Head of caudate nucleus (tissue), 42 donors: ENCODE results near the gene NR2F6.
A peak's percentile ranks its signal among the peaks of the same experiment; 100 is the strongest.

Experiments used
- DNase-seq, 42 donors: peaks; one replicate each; pipeline versions ENCODE4 v3.0.0 to v3.0.0-alpha.2; 2020 to 2021; ENCODE audit warnings: mixed read lengths in 7 of 42
- intact Hi-C: fragments of 100-400 bp; cut with DNase I; formaldehyde crosslinking; loops from one replicate; pipeline ENCODE4 v1.15.0; 2022

Gene NR2F6

DNA sequence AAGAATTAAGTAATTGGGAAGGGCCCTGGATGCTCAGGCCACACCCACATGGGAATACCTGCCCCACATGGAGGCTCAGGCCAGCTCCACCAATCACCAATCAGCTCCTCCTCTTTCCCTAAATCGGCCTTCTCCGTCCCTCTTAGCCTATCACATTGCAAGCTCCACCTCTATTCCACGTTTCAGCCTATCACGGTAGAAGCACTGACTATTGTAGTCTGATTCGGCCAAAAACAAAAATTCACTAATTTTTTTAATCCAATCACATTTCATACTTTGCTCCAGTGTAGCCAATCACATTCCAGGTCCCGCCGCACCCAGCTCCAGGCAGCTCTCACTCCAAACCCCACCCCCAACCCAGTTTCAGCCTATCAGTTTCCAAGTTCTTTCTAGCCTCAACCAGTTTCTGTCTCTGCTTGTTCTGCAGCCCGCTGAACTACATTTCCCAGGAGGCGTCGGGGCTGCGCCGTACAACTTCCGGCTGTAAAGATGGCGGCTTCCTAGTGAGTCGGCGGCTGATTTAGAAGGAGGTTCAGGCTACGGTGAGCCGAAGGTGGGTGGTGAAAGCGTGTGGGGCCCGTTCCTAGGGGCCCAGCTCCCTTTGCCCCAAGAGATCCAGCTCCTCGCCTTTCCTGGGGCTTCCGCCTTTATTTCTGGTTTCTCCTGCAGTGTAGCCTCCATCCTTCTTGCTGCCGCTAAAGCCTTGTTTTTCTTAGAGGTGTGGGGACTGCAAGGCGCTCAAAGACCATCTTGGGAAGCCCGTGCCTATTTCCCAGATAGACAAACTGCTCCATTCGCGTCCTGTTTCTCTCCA, 21.5 kb upstream of the NR2F6 start, which contains the start of gene BABAM1:
TSS of gene BABAM1 (plus strand) at position 469 of the 814 bp plus-strand sequence. CDS start 1,364 bp downstream, outside the sequence.
- intact Hi-C loops = loop anchor here (5.0 kb wide), 2 partner anchors 40 kb away; partner anchors contain the start of genes DDA1, MRPL34 and OCEL1

DNA sequence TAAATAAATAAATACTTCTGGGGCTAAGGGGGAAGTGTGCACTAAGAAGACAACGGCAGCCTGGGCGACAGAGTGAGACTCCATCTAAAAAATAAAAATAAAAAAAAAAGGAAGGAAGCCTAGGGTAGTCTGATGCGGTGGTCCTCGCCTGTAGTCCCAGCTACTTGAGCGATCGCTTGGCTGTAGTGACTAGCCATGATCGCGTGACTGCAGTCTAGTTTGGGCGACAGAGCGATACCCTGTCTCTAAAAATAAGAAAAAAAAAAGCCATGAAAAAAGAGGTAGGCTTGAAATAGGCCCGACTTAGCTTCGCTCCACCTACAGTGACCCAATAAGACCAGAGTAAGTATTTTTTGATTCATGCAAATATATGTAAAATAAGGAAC, 20.9 kb upstream of the NR2F6 start:
- intact Hi-C loops = loop anchor here (5.0 kb wide), 2 partner anchors 39 to 41 kb away; partner anchors contain the start of genes DDA1, MRPL34 and OCEL1
- DNase-seq = peak in 5 of 42 donors; percentile 11 to 32 (median 20)

More for the DNA sequence above, 21.5 kb upstream of the NR2F6 start, which contains the start of gene BABAM1:
- peak; percentile 92 to 100 (median 98) for DNase-seq

DNA sequence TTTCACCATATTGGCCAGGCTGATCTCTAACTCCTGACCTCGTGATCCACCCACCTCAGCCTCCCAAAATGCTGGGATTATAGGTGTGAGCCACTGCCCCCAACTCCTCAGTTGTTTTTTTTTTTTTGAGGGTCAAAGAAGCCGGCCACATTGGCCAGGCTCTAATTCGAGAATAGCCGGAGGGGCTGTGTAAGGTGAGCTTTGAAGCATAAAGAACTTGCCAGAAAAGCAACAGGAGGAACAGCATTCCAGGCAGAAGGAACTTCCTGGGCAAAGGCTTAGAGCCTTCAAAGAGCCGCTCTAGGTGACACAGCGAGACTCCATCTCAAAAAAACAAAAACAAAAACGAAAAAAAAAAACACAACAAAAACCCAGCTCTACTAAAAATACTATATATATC, 20.3 kb upstream of the NR2F6 start:
- DNase-seq = no peak
- intact Hi-C loops = loop anchor here (5.0 kb wide), 2 partner anchors 39 to 41 kb away; partner anchors contain the start of genes DDA1, MRPL34 and OCEL1

DNA sequence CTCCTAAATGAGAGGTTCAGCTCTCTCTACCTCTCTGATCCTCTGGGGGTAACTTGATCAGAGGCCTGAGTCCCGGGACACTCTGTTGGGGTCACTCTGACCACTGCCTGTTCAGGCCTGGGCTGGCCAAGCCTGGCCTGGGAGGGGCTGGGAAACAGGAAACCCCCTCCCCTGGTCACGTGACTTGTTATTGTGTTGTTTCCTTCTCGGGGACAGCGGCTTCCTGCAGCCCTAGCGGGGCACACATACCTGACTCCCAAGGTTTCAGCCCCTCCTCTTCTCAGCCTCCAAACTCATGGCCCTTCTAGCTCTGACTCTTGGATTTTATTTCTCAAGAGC, 18.9 kb upstream of the NR2F6 start, which contains the start of gene USHBP1:
TSS of gene USHBP1 (minus strand) at position 105 of the 339 bp plus-strand sequence. CDS start 446 bp downstream, outside the sequence.
- intact Hi-C loops = no loop called here
- no peak for DNase-seq

DNA sequence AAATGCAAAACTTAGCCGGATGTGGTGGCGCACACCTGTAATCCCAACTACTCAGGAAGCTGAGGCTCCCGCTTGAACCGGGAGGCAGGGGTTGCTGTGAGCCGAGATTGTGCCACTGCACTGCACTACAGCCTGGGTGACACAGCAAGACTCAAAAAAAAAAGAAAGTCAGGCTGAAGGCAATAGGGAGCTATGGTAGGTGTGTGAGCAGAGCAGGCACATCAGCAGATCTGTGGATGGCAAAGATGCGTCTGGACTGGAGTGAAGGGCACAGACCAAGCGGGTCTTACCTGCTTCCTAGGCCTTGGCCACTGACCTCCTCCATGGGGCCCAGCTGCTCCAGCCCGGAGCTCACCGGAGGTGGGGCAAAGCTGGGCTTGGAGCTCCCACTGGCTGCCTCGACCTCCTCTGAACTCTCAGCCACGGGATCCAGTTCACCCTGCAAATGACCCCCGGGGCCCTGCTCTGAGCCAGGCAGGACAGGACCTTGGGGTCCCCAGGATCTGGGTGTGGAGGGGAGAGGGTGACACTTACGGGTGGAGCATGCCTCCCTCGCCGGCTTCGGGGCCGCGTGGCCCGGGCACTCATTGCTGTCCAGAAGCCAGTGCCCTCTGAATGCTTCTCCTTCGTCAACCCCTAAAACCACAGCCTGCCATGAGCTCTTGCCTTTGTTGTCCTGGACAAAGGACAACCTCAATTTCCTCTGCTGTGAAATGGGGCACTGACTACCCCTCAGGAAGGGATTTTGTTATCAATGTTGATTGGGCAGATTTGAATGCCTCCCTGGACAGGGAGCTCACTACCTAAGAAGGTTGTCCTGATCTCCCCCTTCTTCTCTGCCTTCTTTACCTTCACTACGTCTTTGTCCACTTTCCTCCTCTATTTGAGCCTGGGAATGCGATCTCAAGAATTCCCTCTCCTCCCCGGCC, 18.3 kb upstream of the NR2F6 start:
- no peak for DNase-seq
- intact Hi-C loops = no loop called here

DNA sequence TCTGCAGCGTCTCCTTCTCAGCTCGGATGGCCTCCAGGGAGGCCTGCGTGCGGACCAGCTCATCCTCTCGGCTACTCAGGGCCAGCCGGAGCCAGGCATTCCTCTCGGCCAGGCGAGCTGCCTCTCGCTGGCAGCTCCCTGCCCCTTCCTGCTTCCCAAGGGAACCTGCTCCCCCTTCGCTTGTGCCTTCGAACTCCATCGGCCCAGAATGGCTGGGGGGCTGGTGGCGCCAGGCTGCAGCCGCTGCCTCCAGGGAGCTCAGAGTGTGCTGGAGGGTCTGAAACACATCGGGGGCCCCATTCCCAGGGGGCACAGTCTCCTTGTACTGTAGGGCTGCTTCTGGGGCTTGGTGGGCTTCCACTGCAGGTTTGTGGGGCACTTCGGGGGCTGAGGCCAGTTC, 16.8 kb upstream of the NR2F6 start:
- no peak for DNase-seq
- intact Hi-C loops = no loop called here

DNA sequence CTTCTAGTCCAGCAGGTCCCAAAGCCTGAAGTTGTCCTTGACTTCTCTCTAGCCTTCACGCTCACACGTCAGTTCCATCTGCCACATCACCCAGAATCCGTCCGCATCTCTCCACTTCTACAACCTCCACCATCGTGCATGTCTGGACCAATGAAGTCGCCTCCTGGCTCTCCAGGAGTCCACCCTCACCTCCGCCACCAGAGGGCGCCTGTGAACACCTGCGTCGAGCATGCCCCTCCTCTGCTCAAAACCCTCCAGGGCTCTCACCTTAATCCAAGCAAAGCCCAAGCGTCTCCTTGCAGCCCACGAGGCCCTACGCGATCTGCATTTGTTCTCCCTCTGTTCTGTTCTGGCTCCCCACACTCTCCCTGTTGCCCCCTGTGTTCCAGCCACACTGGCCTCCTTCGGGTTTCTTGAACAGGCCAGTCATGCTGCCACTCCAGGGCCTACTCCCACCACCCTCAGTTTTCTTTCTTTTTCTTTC, 15.2 kb upstream of the NR2F6 start:
- DNase-seq = peak in 40 of 42 donors; percentile 36 to 85 (median 66)
- intact Hi-C loops = no loop called here

DNA sequence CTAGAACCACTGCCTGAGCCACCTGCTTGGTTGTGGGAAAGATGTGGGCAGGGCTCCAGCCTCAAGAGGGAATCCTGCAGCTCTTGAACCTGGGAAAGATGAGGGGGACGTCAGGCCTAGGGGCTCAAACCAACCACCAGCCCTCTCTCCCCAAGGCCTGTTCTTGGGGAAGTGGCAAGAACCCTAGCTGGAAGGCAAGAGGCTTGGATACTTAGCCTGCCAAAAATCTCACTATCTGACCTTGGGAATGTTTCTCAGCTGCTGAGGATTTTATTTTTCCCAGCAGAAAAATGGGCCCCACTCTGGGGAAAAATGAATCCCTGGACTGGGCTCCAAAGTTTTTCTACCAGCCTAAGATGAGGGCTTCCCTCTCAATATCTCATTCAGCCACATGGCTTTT, 14.2 kb upstream of the NR2F6 start:
- DNase-seq = no peak
- intact Hi-C loops = no loop called here

DNA sequence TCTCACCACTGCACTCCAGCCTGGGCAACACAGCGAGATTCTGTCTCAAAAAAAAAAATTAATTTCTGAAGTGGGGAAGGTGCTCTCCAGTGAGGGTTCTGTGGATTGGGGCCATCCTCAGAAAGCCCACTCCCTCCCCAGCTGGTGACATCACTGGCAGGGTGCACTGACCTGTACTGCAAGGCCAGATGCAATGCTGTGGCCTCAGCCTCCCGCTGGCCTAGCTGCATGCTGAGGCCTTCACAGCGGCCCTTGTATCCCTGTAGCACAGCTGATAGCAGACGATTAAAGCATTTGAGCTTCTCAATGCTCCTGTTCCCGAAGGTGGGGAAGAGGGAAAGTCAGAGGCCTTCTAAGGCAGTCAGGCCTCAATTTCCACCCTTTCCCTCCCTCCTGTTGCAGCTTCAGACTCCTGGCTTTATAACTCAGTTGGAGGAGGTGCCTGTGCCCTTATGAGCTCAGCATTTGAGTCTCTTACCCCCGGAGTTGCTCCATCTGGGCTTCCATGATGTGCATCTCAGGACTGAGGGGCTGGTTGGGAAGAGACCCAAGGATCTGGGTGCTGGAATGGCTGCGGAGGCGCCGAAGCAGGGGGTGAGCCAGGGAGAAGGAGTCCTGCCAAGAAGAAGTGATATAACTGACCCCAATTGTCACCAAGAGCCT, 13.5 kb upstream of the NR2F6 start:
- intact Hi-C loops = no loop called here

DNA sequence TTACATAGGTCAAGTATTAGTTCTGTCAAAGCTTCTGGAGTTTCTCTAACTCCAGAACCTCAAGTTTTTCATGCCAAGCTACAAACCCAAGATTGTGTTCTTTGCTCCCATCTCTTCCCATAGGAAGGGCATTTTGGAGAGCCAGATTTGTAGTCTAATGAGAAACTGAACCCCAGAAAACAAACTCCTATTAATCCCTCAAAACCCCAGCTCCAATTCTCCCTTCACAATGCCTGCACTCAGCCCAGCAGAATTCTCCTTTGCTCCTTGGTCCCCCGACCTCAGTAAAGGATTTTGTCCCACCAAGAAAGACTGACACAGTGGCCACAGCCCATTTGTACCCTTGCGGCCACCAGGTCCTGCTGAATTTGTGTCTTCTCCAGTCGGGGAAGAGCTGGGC, 10.4 kb upstream of the NR2F6 start:
- DNase-seq = no peak
- intact Hi-C loops = no loop called here

More for the DNA sequence above, 13.5 kb upstream of the NR2F6 start:
- no peak for DNase-seq

DNA sequence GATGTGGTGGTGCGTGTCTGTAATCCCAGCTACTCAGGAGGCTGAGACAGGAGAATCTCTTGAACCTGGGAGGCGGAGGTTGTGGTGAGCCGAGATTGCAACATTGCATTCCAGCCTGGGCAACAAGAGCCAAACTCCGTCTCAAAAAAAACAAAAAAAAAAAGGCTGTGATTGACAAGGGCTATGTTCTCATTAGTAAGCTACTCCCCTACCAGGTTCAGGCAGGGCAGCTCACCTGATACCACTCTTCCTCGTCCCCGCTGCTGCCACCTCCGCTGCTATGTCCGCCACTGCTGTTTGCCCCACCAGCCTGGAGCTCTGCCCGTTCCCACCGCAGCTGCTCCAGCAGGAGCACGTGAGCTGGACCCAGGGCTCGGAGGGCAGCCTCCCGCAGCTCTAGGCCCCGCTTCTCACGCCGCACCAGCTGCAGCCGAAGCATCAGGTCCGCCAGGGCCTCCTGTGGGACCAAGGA, 9.5 kb upstream of the NR2F6 start:
- DNase-seq = no peak
- intact Hi-C loops = no loop called here

DNA sequence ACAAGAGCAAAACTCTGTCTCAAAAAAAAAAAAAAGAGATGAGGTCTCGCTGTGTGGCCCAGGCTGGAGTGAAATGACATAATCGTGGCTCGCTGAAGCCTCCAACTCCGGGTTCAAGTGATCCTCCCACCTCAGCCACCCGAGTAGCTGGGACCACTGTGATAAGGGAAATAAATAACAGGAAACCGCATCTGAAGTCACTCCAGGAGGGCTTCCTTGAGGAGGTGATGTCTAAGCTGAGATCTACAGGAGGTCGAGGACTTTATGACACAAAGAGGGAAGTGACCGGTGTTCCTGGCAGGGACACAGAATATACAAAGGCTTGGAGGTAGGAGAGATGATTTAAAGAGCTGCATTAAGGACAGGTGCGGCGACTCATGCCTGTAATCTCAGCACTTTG, 8.9 kb upstream of the NR2F6 start:
- DNase-seq = no peak
- intact Hi-C loops = no loop called here

DNA sequence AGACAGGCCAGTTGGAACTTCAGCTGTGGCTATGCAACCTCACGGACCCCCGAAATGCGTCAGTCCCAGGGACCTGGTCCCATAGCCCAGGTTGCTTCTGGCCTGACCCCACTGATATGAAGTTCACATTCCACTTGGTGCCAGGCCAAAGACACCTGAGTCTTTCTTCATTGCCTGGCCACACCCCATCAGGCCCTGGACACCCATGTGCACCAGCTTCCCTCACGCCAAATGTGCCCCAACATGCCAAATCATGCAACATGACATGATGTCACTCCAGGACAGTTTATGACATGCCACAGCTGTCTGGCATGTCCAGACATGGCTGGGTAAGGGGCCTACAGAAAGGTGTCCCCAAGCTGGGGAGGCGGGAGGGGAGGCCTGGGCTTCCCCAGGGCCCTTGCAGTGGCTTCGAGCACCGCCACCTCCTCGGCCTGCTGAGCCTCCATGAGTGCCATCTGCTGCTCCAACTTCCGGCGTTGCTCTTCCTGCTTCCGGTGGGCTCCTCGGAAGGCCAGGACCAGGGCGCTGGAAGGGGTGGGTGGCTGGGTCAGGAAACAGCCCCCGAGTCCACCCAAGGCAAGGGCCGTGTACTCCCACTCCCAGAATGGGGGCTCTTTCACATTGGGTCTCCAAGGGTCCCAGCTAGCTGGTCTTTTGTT, 4.3 kb upstream of the NR2F6 start:
- DNase-seq = no peak
- intact Hi-C loops = no loop called here

DNA sequence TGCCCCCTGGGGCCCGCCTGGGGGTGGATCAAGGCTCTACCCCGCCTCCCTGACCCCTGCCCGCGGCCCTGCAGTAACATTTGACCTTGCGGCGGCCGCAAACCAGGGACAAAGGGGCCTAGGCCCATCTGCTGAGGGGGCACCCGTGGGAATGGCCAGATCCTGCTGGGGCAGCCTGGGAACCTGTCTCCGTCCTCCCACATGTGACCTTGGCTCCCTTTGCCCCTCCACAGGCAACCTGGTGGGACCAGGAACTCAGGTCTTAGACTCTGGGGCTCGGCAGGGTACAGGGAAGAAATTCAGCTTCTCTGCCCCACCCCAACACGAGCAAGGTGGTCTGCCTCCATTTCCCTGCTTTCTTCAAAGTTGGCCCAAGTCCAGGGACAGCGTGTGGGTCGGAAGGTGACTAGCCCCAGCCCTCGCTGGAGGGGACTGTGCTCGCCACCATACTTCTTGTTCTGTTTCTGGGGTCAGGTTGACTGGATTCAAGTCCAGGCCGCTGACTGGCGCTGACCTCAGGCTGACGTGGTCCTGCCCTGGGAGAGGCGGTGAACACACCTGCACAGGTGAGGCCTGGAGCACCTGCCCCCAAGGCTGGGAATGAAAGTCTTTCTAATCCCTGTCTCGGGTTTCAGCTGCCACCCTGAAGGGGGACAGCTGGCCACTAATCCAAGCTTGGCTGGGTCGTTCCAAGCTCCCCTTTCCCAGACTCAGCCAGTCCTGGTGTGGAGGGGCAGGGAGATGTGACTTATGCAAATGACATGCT, 2.5 kb upstream of the NR2F6 start:
- no peak for DNase-seq
- intact Hi-C loops = no loop called here

DNA sequence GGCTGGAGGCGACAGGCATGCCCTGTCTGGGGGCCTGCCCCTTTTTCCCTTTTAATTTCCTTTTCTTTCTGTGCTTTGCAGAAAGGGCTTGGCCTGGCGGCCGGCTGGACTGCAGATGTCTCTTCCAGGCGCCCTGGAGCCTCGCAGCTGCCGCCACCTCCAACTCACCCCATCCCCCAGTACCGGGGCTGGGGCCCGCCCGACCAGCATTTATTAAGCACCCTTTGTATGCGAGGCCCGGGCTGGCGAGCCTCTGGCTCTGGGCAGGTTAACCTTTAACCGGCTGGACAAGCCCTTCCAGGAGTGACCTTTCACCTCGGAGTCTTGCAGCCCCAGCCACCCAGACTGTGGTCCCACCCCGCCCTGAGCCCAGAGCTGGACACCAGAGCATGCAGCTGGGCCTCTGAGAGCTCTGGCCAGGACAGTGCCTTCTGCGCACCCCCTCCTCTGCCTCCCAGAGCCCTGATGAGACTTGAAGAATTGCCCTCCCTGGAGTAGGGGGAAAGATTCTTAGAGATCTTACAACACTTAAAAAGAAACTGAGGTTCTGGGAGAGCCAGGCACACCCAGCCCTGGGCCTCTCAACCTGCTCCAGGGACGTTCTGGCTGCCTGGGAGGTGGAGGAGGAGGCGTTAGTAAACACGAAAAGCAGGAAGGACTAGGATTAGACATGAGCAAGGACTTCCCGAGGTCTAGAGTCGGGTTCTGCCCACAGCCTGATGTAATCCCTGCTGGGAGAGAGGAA, 1.1 kb upstream of the NR2F6 start:
- peak in 10 of 42 donors; percentile 18 to 62 (median 40) for DNase-seq
- intact Hi-C loops = no loop called here

DNA sequence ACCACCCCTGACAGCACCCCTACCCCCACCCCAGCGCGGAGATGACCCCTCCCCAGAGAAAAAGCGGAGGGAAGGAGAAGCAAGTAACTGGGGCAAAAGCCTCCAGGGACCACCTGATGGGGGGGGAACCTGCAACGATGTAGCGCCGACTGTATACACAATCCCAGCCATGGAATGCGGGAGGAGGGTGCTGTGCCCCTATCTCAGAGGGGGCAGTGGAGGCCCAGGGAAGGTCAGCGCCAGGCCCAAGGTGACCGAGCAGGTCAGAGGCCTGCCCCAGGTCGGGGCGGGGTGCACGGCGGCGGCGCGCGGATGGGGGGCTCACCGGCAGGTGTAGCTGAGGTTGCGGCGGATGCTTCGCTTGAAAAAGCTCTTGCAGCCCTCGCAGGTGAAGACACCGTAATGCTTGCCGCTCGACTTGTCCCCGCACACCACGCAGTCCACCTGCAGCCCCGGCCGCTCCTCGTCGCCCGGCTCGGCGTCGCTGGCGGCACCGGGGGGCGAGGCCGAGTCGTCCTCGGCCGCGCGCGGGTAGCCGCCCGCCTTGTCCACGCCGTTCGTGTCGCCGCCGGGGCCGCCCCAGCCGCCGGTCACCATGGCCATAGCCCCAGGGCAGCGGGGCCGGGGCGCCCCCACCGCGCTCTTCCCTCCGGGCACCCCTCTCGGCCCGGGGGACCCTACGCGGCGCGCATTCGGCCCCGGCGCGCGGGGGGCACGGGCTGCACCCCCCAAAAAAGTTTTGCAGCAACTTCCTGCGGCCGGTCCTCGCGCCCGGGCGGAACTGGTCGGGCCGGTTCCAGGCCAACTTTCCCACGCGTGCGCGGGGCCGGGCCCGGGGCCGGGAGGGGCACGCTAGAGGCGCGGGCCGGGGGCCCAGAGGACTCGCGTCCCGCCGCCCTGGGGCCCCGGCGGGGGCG, 843 bp downstream of the NR2F6 start:
- intact Hi-C loops = no loop called here
- DNase-seq = peak in 6 of 42 donors; percentile 31 to 56 (median 52)
